Measurements from ENCODE around the gene FLG2.
"Not testable (repeated sequence)": the region's sequence is repeated elsewhere in the genome, so short reads cannot be mapped to it uniquely, and the experiment has no call there.

FLG2 gene

DNA sequence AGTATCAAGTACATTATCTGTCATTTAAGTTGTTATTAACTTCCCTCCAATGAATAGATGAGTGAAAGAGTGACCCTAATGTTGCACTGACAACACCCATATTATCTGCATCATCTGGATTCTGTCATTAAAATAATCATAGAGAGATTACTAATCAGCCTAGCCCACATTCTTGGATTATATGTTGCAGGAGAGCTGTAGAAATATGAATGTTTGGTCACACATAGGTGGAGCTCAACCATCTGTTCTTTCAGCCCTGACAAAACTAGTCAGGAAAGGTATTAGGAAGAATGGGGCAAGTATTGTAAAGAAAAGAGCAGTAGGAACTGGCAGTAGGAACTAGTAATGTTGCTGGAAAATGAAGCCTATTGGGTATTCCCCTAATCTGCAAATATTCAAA, 15.4 kb downstream of the FLG2 start:
- Mint-ChIP-seq H3K9me3 (no peaks in the 10 kb centered on the region), H3K27me3 (peaks cover 17% of the 10 kb centered on the region), H3K4me3 (no peak overlapping the region), H3K4me1 (peaks cover 9% of the 10 kb centered on the region), H3K36me3 (no peaks in the 10 kb centered on the region), H3K27ac (no peak overlapping the region)
- no peak for ATAC-seq

DNA sequence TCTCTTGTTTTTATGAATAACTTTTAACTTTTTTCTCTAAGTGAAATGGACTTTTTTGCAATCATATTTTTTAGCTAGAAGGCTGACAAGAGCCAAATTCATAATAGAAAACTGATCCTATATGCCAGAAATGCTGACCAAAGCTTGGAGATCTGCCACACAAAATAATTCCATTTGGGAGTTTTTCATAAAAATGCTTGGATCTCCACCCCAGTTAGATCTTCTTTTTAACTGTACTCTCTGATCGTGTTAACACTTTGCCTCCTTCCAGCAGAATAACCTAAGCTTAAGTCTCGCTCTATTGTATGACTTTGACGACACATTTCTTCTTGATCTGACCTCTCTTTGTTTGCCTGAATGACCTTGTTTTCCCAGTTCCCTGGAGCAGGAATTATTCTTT, 16.8 kb downstream of the FLG2 start:
- peaks cover 18% of the 10 kb centered on the region for H3K27me3 Mint-ChIP-seq
- ATAC-seq, result no peak
- no peaks in the 10 kb centered on the region for H3K9me3 Mint-ChIP-seq
- H3K4me3 Mint-ChIP-seq, result no peak overlapping the region
- H3K27ac Mint-ChIP-seq, result no peak overlapping the region
- H3K4me1 Mint-ChIP-seq, result peaks cover 9% of the 10 kb centered on the region
- no peaks in the 10 kb centered on the region for H3K36me3 Mint-ChIP-seq

DNA sequence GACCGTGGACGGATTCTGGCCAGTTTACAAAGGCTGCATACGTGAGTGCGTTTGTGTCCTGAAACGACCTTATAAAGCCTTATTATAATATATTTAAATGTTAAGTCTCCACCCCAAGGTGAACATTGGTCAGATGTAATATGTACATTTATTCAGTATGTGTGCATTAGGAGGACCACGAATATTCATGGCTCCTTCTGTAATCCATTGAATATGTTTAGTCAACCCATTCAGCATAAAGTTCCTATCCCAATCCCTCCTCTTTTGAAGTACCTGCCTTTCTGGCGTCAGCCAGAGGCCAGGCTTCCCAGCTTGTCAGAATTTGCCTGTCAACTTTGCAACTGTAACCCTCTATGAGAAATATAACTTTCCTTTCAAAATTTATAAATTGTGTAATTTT, 24.4 kb downstream of the FLG2 start:
- no peaks in the 10 kb centered on the region for H3K36me3 Mint-ChIP-seq
- no peaks in the 10 kb centered on the region for H3K4me1 Mint-ChIP-seq
- no peak for ATAC-seq
- H3K27me3 Mint-ChIP-seq, result peaks cover 26% of the 10 kb centered on the region
- H3K4me3 Mint-ChIP-seq, result no peak overlapping the region
- no peak overlapping the region for H3K27ac Mint-ChIP-seq
- no peaks in the 10 kb centered on the region for H3K9me3 Mint-ChIP-seq

DNA sequence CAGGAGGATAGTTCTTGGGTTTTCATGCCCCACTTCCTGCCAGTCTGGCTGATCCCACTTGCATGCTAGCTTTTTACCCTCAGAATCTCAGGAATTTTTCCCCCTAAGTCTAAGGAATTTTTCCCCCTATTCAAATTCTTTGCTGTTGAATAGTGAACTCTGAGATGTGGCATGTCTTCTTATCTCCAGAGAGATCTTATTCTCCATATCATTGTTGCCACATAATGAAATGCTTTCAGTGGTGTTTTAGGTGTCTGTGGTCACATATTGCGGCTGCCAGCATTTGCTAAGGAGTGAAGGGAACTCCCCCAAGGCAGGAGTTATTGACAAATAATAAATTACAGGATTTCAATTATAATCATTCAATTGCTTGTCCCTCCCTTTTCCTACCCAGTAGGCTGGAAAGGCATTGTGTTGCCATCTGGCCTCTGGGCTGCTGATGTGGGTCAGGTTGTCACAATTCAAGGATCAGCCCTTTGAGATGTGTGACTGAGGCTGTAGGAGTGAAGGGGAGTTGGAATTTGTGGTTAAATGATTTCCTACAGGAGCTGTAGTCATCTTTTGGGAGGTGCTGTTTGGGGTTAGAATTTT, 30.9 kb downstream of the FLG2 start:
- Mint-ChIP-seq H3K4me3 (no peak overlapping the region), H3K9me3 (no peaks in the 10 kb centered on the region), H3K36me3 (no peaks in the 10 kb centered on the region), H3K27me3 (no peaks in the 10 kb centered on the region), H3K4me1 (no peaks in the 10 kb centered on the region), H3K27ac (no peak overlapping the region)
- no peak for ATAC-seq

DNA sequence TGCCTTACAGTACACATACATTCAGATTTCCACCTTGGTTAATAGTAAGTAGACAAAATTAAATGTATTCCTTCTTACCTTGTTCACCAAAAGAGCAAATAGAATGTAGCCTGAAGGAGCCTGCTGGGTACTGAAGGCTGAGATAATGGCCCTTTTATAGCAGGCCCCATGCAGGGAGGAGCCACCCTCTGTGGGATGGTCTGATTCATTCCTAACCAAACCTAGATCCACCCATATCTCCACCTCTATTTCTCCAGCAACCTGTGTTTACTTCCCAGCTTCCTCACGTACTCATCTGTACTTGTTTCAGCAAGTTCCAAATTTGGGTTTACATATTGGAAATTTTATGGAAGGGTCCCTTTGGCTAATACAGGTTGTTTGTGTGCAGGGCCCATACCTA, 34.7 kb downstream of the FLG2 start, which contains the start of gene FLG:
Gene FLG (minus strand): TSS at position 129 of the 400 bp plus-strand sequence. CDS start 9,783 bp downstream, outside the sequence.
- Mint-ChIP-seq H3K9me3 (no peaks in the 10 kb centered on the region), H3K4me3 (no peak within 1 kb of the TSS), H3K27me3 (no peaks in the 10 kb centered on the region), H3K27ac (no peak within 1 kb of the TSS), H3K4me1 (no peaks in the 10 kb centered on the region), H3K36me3 (no peaks in the 10 kb centered on the region)
- ATAC-seq, result no peak

DNA sequence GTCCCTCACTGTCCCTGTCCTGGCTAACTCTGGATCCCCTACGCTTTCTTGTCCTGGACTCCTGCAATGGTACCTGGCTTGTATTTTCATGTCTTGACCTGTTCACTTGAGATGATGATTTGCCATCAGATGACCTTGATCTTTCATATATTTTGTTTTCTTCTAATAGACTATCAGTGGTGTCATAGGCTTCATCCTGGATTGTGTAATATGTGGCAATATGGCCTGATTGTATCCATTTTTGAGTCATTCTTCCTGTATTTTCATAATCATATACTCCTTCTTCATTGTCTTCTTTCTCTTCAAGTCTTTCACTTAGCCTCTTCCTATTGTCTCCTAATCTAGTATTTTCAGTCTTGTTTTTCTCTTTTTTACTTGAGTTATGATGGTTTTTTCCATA, 45.8 kb downstream of the FLG2 start:
- no peak for ATAC-seq
- H3K27ac Mint-ChIP-seq, result no peak overlapping the region
- no peaks in the 10 kb centered on the region for H3K36me3 Mint-ChIP-seq
- H3K9me3 Mint-ChIP-seq, result no peaks in the 10 kb centered on the region
- no peaks in the 10 kb centered on the region for H3K4me1 Mint-ChIP-seq
- H3K4me3 Mint-ChIP-seq, result no peak overlapping the region
- peaks cover 22% of the 10 kb centered on the region for H3K27me3 Mint-ChIP-seq

DNA sequence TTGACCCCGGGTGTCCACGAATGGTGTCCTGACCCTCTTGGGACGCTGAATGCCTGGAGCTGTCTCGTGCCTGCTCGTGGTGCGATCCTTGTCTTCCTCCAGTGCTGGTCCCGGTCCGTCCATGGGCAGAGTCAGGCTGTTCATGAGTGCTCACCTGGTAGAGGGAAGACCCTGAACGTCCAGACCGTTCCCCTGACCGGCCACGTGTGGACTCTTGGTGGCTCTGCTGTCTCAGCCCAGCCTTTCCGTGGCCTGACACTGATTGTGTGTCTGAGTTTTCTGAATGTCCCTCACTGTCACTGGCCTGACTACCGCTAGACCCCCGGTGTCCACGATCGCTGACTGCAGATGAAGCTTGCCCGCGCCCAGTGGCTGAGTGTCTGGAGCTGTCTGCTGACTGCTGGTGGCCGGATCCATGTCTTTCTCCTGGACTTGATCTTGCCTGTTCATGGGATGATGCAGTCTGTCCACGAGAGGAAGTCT, 46.4 kb downstream of the FLG2 start:
- no peak overlapping the region for H3K27ac Mint-ChIP-seq
- no peak overlapping the region for H3K4me3 Mint-ChIP-seq
- H3K4me1 Mint-ChIP-seq, result no peaks in the 10 kb centered on the region
- no peak for ATAC-seq
- peaks cover under 1% of the 10 kb centered on the region for H3K9me3 Mint-ChIP-seq
- peaks cover 24% of the 10 kb centered on the region for H3K27me3 Mint-ChIP-seq
- H3K36me3 Mint-ChIP-seq, result no peaks in the 10 kb centered on the region

DNA sequence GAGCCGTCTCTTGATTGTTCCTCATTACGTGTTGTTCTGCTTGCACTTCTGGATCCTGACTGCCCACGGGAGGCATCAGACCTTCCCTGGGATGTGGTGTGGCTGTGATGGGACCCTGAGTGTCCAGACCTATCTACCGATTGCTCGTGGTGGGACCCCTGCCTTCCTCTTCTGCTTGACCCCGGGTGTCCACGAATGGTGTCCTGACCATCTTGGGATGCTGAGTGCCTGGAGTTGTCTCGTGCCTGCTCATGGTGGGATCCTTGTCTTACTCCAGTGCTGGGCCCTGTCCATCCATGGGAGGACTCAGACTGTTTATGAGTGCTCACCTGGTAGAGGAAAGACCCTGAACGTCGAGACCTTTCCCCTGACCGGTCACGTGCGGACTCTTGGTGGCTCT, 47.6 kb downstream of the FLG2 start:
- H3K4me1 Mint-ChIP-seq, ATAC-seq, H3K36me3 Mint-ChIP-seq, H3K4me3 Mint-ChIP-seq, H3K27ac Mint-ChIP-seq, H3K9me3 Mint-ChIP-seq: not testable (repeated sequence)
- H3K27me3 Mint-ChIP-seq, result peaks cover 31% of the 10 kb centered on the region

DNA sequence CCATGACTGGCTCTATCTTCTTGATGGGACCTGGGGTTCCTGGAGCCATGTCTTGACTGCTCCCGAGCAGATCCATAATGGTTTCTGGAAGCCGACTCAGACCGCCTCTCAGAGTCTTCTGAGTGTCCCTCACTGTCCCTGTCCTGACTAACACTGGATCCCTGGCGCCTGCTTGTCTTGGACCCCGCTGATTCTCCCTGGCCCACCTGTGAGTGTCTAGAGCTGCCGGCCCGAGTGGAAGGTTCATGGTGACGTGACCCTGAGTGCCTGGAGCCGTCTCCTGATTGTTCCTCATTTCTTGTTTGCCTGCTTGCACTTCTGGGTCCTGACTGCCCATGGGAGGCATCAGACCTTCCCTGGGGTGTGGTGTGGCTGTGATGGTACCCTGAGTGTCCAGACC, 49.9 kb downstream of the FLG2 start:
- H3K4me3 Mint-ChIP-seq, result no peak overlapping the region
- no peak for ATAC-seq
- H3K27me3 Mint-ChIP-seq, result peaks cover 31% of the 10 kb centered on the region
- H3K27ac Mint-ChIP-seq, result no peak overlapping the region
- no peaks in the 10 kb centered on the region for H3K4me1 Mint-ChIP-seq
- peaks cover 3% of the 10 kb centered on the region for H3K9me3 Mint-ChIP-seq
- no peaks in the 10 kb centered on the region for H3K36me3 Mint-ChIP-seq

DNA sequence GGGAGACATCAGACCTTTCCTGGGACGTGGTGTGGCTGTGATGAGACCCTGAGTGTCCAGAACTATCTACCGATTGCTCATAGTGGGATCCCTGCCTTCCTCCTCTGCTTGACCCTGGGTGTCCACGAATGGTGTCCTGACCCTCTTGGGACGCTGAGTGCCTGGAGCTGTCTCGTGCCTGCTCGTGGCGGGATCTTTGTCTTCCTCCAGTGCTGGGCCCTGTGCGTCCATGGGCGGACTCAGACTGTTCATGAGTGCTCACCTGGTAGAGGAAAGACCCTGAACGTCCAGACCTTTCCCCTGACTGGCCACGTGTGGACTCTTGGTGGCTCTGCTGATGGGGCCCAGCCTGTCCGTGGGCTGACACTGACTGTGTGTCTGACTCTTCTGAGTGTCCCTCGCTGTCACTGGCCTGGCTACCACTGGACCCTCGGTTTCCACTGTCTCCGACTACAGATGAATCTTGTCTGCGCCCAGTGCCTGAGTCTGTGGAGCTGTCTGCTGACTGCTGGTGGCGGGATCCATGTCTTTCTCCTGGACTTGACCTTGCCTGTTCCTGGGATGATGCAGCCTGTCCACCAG, 50.4 kb downstream of the FLG2 start:
- H3K27ac Mint-ChIP-seq, ATAC-seq, H3K4me1 Mint-ChIP-seq, H3K9me3 Mint-ChIP-seq, H3K4me3 Mint-ChIP-seq, H3K36me3 Mint-ChIP-seq: not testable (repeated sequence)
- peaks cover 28% of the 10 kb centered on the region for H3K27me3 Mint-ChIP-seq

DNA sequence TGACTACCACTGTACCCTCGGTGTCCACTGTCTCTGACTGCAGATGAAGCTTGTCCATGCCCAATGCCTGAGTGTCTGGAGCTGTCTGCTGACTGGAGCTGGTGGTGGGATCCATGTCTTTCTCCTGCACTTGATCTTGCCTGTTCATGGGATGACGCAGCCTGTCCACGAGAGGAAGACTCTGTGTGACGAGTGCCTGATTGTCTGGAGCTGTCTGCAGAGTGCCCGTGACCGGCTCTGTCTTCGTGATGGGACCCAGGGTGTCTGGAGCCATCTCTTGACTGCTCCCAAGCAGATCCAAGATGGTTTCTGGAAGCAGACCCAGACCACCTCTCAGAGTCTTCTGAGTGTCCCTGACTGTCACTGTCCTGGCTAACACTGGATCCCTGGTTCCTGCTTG, 51.0 kb downstream of the FLG2 start:
- peaks cover 21% of the 10 kb centered on the region for H3K27me3 Mint-ChIP-seq
- H3K27ac Mint-ChIP-seq, H3K4me3 Mint-ChIP-seq, H3K4me1 Mint-ChIP-seq, H3K9me3 Mint-ChIP-seq, H3K36me3 Mint-ChIP-seq, ATAC-seq: not testable (repeated sequence)

DNA sequence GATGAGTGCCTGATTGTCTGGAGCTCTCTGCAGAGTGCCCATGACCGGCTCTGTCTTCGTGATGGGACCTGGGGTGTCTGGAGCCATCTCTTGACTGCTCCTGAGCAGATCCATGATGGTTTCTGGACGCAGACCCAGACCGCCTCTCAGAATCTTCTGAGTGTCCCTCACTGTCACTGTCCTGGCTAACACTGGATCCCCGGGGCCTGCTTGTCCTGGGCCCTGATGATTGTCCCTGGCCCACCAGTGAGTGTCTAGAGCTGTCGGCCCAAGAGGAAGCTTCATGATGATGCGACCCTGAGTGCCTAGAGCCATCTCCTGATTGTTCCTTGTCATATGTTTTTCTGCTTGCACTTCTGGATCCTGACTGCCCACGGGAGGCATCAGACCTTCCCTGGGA, 51.8 kb downstream of the FLG2 start:
- peaks cover 13% of the 10 kb centered on the region for H3K27me3 Mint-ChIP-seq
- not testable (repeated sequence) for H3K9me3 Mint-ChIP-seq, ATAC-seq, H3K4me1 Mint-ChIP-seq, H3K36me3 Mint-ChIP-seq, H3K4me3 Mint-ChIP-seq, H3K27ac Mint-ChIP-seq

DNA sequence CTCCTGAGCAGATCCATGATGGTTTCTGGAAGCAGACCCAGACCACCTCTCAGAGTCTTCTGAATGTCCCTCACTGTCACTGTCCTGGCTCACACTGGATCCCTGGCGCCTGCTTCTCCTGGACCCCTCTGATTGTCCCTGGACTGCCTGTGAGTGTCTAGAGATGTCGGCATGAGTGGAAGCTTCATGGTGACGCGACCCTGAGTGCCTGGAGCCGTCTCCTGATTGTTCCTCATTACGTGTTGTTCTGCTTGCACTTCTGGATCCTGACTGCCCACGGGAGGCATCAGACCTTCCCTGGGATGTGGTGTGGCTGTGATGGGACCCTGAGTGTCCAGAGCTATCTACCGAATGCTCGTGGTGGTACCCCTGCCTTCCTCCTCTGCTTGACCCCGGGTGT, 53.7 kb downstream of the FLG2 start:
- H3K4me1 Mint-ChIP-seq, H3K36me3 Mint-ChIP-seq, H3K9me3 Mint-ChIP-seq, ATAC-seq, H3K27ac Mint-ChIP-seq, H3K27me3 Mint-ChIP-seq, H3K4me3 Mint-ChIP-seq: not testable (repeated sequence)

DNA sequence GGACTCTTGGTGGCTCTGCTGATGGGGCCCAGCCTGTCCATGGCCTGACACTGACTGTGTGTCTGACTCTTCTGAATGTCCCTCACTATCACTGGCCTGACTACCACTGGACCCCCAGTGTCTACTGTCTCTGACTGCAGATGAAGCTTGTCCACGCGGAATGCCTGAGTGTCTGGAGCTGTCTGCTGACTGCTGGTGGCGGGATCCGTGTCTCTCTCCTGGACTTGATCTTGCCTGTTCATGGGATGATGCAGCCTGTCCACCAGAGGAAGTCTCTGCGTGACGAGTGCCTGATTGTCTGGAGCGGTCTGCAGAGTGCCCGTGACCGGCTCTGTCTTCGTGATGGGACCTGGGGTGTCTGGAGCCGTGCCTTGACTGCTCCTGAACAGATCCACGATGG, 55.0 kb downstream of the FLG2 start:
- not testable (repeated sequence) for ATAC-seq, H3K4me3 Mint-ChIP-seq, H3K27me3 Mint-ChIP-seq, H3K27ac Mint-ChIP-seq, H3K36me3 Mint-ChIP-seq, H3K9me3 Mint-ChIP-seq, H3K4me1 Mint-ChIP-seq

DNA sequence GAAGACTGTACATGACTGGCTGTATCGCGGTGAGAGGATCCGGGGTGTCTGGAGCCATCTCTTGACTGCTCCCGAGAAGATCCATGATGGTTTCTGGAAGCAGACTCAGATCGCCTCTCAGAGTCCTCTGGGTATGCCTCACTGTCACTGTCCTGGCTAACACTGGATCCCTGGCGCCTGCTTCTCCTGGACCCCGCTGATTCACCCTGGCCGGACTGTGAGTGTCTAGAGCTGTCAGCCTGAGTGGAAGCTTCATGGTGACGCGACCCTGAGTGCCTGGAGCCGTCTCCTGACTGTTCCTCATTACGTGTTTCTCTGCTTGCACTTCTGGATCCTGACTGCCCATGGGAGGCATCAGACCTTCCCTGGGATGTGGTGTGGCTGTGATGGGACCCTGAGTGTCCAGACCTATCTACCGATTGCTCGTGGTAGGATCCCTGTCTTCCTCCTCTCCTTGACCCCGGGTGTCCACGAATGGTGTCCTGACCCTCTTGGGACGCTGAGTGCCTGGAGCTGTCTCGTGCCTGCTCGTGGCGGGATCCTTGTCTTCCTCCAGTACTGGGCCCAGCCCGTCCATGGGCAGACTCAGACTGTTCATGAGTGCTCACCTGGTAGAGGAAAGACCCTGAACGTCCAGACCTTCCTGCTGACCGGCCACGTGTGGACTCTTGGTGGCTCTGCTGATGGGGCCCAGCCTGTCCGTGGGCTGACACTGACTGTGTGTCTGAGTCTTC, 56.5 kb downstream of the FLG2 start:
- not testable (repeated sequence) for H3K9me3 Mint-ChIP-seq, H3K27me3 Mint-ChIP-seq, H3K4me1 Mint-ChIP-seq, H3K4me3 Mint-ChIP-seq, H3K36me3 Mint-ChIP-seq, H3K27ac Mint-ChIP-seq, ATAC-seq
